Lower lobe of right lung (tissue), 2 donors: Measurements from ENCODE around the gene IL1RAPL1. TPM values are rescaled to one million over a fixed set of nuclear protein-coding genes. Genes with fewer than 3 reads are reported as not detected.

Source experiments
- ATAC-seq, 2 donors: fragments of 200-7000 bp; cut with Tn5 transposase; one replicate each; pipeline ENCODE4 v1.9.1; 2020 to 2022; ENCODE audit warnings: mild to moderate bottlenecking in 2 of 2, moderate library complexity in 2 of 2
- DNase-seq: peaks from one replicate; pipeline ENCODE4 v3.0.0-alpha.2; 2020
- H3K27ac ChIP-seq: fragments of 200-600 bp; one replicate; pipeline ENCODE4 v1.8.0; 2022
- H3K27me3 ChIP-seq: fragments of 200-600 bp; one replicate; pipeline ENCODE4 v1.8.0; 2022; ENCODE audit warnings: low read depth
- H3K36me3 ChIP-seq: fragments of 200-600 bp; one replicate; pipeline ENCODE4 v1.8.0; 2022; ENCODE audit warnings: mild to moderate bottlenecking
- H3K4me1 ChIP-seq: fragments of 200-600 bp; one replicate; pipeline ENCODE4 v1.8.0; 2022
- H3K4me3 ChIP-seq: fragments of 200-600 bp; one replicate; pipeline ENCODE4 v1.8.0; 2022; ENCODE audit warnings: mild to moderate bottlenecking
- H3K9me3 ChIP-seq: fragments of 200-600 bp; one replicate; pipeline ENCODE4 v1.8.0; 2022
- CTCF ChIP-seq: fragments of 200-600 bp; IDR thresholded peaks from one replicate; pipeline ENCODE4 v1.8.0; 2022; ENCODE audit warnings: antibody characterized with exemption, mild to moderate bottlenecking
- intact Hi-C: fragments of 100-400 bp; cut with DNase I; formaldehyde crosslinking; loops from one replicate; pipeline ENCODE4 v1.11.0; 2022
- total RNA-seq: library from RNA; stranded (reverse); fragmentation: NEBNext Ultra II Directional; extraction: Animal tissue kit (Norgen Biotek cat#: 25700); gene quantifications from one replicate; pipeline ENCODE4 v1.2.1, GENCODE V29; 2021
- donor health status: DM: no; HTN: yes; CAD: no; lungs with severe emphysema.

IL1RAPL1 gene
- total RNA-seq, 1 donor from 2014 or later: not detected

- H3K36me3 ChIP-seq: no peaks in the 10 kb centered on the region
- H3K27me3 ChIP-seq: no peaks in the 10 kb centered on the region
- no peaks in the 10 kb centered on the region for H3K4me1 ChIP-seq
- H3K9me3 ChIP-seq: no peaks in the 10 kb centered on the region
- no peak overlapping the region for H3K27ac ChIP-seq
- TF ChIP-seq CTCF: no peak
- no peak for ATAC-seq
- DNase-seq: no peak
- no peak overlapping the region for H3K4me3 ChIP-seq
- intact Hi-C loops: no loop called here
Measured at GRCh38 chrX:29065477-29065876, 478.2 kb downstream of the IL1RAPL1 start.

DNA sequence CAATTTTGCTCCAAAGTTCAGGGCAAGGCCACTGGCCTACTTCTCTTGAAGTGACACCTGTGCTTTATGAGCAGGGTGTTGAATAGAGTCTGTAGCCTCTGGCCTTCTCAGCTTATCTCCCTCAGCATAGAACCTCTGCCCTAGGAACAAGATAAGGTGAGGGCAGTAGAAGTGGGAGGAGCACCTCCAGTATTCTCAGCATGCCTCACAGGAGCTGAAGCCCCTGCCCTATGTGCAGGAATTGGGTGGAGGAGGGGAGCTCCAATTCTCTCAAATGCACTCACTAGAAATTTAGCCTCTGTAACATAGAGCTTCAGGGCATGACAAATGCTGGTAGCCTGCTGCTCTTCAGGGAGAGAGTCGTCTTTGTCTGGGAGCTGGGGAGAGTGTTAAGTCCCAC, 479.3 kb downstream of the IL1RAPL1 start:
- H3K4me3 ChIP-seq: no peak overlapping the region
- no peak overlapping the region for H3K27ac ChIP-seq
- H3K27me3 ChIP-seq: no peaks in the 10 kb centered on the region
- H3K9me3 ChIP-seq: no peaks in the 10 kb centered on the region
- no peaks in the 10 kb centered on the region for H3K36me3 ChIP-seq
- ATAC-seq (no peak), DNase-seq (no peak)
- intact Hi-C loops: no loop called here
- TF ChIP-seq CTCF: no peak
- no peaks in the 10 kb centered on the region for H3K4me1 ChIP-seq

GRCh38 chrX:29067351-29067750, 480.1 kb downstream of the IL1RAPL1 start:
- Histone ChIP-seq H3K27ac (no peak overlapping the region), H3K4me1 (no peaks in the 10 kb centered on the region), H3K27me3 (no peaks in the 10 kb centered on the region), H3K9me3 (no peaks in the 10 kb centered on the region), H3K36me3 (no peaks in the 10 kb centered on the region), H3K4me3 (no peak overlapping the region)
- ATAC-seq (no peak), DNase-seq (no peak)
- no peak for TF ChIP-seq CTCF
- intact Hi-C loops: no loop called here

DNA sequence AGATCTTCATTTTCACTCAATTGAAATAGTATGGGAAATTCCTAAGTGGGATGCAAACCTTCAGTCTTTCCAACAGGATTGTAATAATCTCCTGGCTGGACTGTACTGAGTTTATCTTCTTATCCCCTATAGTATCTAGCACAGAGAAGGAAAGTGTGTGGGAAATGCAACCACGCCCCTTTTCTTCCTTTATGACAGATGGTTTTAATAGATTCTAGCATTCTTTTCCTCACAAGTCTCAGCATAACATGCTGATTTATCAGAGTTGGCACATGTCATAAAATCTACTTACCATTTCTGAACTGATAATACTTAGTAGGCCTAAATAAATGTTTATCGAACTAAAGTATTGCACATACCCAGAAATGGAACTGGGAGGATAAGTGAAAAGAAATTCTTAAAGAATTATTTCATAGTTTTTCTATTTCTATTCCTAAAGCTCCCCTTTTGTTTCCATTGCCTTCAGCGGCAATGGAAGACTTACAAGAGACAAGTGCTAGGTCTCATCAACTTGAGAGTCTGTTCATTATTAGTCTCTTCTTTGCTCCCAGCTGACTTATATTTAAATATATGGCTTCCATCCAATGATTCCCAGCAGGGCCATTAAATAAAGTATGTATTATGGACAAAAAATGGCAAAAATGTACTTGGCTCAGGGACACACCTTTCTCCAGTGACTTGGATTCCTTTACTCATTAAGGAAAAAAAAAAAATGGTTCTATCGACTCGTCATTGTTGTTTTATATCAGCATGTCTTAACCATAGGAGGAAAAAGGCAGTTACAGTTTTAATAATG, 484.5 kb downstream of the IL1RAPL1 start:
- Histone ChIP-seq H3K36me3 (no peaks in the 10 kb centered on the region), H3K27ac (no peak overlapping the region), H3K9me3 (no peaks in the 10 kb centered on the region), H3K4me1 (no peaks in the 10 kb centered on the region), H3K4me3 (no peak overlapping the region), H3K27me3 (no peaks in the 10 kb centered on the region)
- no peak for DNase-seq
- TF ChIP-seq CTCF: no peak
- intact Hi-C loops: no loop called here
- ATAC-seq: no peak

DNA sequence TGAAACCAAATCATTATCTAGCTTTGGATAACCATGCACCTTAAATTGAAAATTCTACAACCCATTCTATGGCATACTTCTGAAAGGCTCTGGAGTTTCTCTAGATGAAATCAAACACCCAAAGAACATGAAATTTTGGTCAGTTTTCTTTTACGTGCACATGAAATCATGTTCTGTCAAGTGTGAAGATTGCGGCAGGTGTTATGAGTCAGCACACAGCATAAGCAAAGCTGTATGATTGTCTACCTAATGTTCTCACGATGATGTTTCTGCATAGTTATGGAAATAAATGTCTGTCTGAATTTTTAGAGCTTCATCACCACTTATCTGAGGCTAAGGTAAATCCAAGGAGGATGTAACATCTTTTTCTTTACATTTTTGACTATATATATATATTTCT, 495.3 kb downstream of the IL1RAPL1 start:
- intact Hi-C loops: no loop called here
- no peak for ATAC-seq
- no peaks in the 10 kb centered on the region for H3K4me1 ChIP-seq
- DNase-seq: no peak
- H3K36me3 ChIP-seq: no peaks in the 10 kb centered on the region
- H3K27me3 ChIP-seq: no peaks in the 10 kb centered on the region
- H3K9me3 ChIP-seq: no peaks in the 10 kb centered on the region
- no peak overlapping the region for H3K4me3 ChIP-seq
- H3K27ac ChIP-seq: no peak overlapping the region
- TF ChIP-seq CTCF: no peak
